ENCODE data around the gene TPRN.

The TPRN gene

GRCh38 chr9:137188086-137188489, 12.5 kb downstream of the TPRN start:
- DNase-seq = no peak

- DNase-seq = no peak
These were observed 13.2 kb downstream of the TPRN start for GRCh38 chr9:137187386-137187785.

GRCh38 chr9:137186385-137186784, 14.2 kb downstream of the TPRN start:
- DNase-seq = no peak

GRCh38 chr9:137185921-137186320, 14.6 kb downstream of the TPRN start:
- no peak for DNase-seq

- DNase-seq = no peak
These were observed 15.5 kb downstream of the TPRN start for GRCh38 chr9:137184881-137185660.

GRCh38 chr9:137183980-137184595, 16.5 kb downstream of the TPRN start:
- no peak for DNase-seq

GRCh38 chr9:137182836-137183235, 17.7 kb downstream of the TPRN start:
- no peak for DNase-seq

GRCh38 chr9:137181680-137182079, 18.9 kb downstream of the TPRN start:
- no peak for DNase-seq

GRCh38 chr9:137180491-137180890, 20.1 kb downstream of the TPRN start:
- DNase-seq = no peak

GRCh38 chr9:137179761-137180160, 20.8 kb downstream of the TPRN start:
- DNase-seq = no peak

- no peak for DNase-seq
These were observed 21.5 kb downstream of the TPRN start for GRCh38 chr9:137178939-137179630.

GRCh38 chr9:137178201-137178938, 22.2 kb downstream of the TPRN start:
- no peak for DNase-seq

GRCh38 chr9:137176302-137177182, 24.0 kb downstream of the TPRN start:
- peak; percentile 63 for DNase-seq

GRCh38 chr9:137175345-137175961, 25.1 kb downstream of the TPRN start:
- DNase-seq = no peak

- DNase-seq = no peak
These were observed 25.7 kb downstream of the TPRN start for GRCh38 chr9:137174722-137175293.

GRCh38 chr9:137173796-137174664, 26.5 kb downstream of the TPRN start:
- no peak for DNase-seq

- DNase-seq = peak; percentile 42
These were observed 27.4 kb downstream of the TPRN start for GRCh38 chr9:137172901-137173795.

- DNase-seq = no peak
These were observed 29.2 kb downstream of the TPRN start for GRCh38 chr9:137171149-137171900.

Measured in hematopoietic multipotent progenitor cell treated with erythropoietin and hydrocortisone succinate and interleukin-3 and kit ligand, for 4 days (in vitro differentiated cells).